Endothelial cell of umbilical vein (primary cell): ENCODE measurements around the gene FAM47B. TPM values are rescaled to one million over a fixed set of nuclear protein-coding genes. Genes with fewer than 3 reads are reported as not detected.

Experiments used
- BruUV-seq: library from RNA; stranded (reverse); fragments of 400-500 nt; replicated peaks from 2 replicates; lab custom pipeline; 2021; lab: Mats Ljungman, UMichigan
- CTCF ChIA-PET: fragments of 300-600, 350-600 bp; sonication (Branson Sonifier 250); formaldehyde crosslinking; loops from one replicate; lab custom pipeline; 2021; ENCODE audit warnings: antibody characterized with exemption, inconsistent platforms; lab: Charles Lee
- POLR2A ChIA-PET: fragments of 300-600, 350-600 bp; sonication (Branson Sonifier 250); formaldehyde crosslinking; loops from one replicate; lab custom pipeline; 2021; ENCODE audit warnings: antibody characterized with exemption, inconsistent platforms; lab: Charles Lee
- DNase-seq: peaks from one replicate; pipeline ENCODE4 v3.0.0-alpha.2; 2011; ENCODE audit warnings: low read depth, low spot score
- FAIRE-seq: peaks from 2 replicates; lab custom pipeline; 2011; peaks lifted over from hg19 to GRCh38; lab: Jason Lieb, UNC
- H2AFZ ChIP-seq: 2 replicates; pipeline ENCODE4 v1.6.0; 2012; ENCODE audit warnings: low read depth, low read length, control low read depth, inconsistent platforms
- H3K27ac ChIP-seq: 2 replicates; pipeline ENCODE4 v1.5.1; 2011; ENCODE audit warnings: low read depth, mild to moderate bottlenecking, control low read depth, low read length, moderate library complexity; ENCODE audit not compliant: insufficient read depth
- H3K27me3 ChIP-seq, 2 experiments: 2 replicates each; pipeline versions ENCODE4 v1.6.0 to v1.6.1; 2011; ENCODE audit warnings: low read length in 2 of 2, mixed read lengths in 1 of 2; ENCODE audit not compliant: control insufficient read depth in 2 of 2, insufficient read depth in 2 of 2
- H3K36me3 ChIP-seq, 2 experiments: 2 replicates in 1 of 2; 3 replicates in 1 of 2; pipeline ENCODE4 v1.5.1; 2011; ENCODE audit warnings: low read length in 2 of 2, mild to moderate bottlenecking in 1 of 2, moderate library complexity in 1 of 2; ENCODE audit not compliant: control insufficient read depth in 2 of 2, insufficient read depth in 2 of 2; ENCODE audit errors: extremely low read depth in 1 of 2
- H3K4me1 ChIP-seq: 3 replicates; pipeline ENCODE4 v1.5.1; 2011; ENCODE audit warnings: mild to moderate bottlenecking, low read length; ENCODE audit not compliant: control insufficient read depth, insufficient read depth; ENCODE audit errors: extremely low read depth
- H3K4me2 ChIP-seq: 2 replicates; pipeline ENCODE4 v1.6.1; 2011; ENCODE audit warnings: low read length, control low read depth, mixed read lengths; ENCODE audit not compliant: insufficient read depth
- H3K4me3 ChIP-seq, 3 experiments: fragments of 200-600 bp in 1 of 3; sonication (generic), shearing (Covaris generic) in 1 of 3; replicated peaks in 1 of 3; 2 replicates each; pipeline ENCODE4 v1.5.1; 2011 to 2016; ENCODE audit warnings: control low read depth in 3 of 3, low read length in 3 of 3, mild to moderate bottlenecking in 2 of 3, inconsistent platforms in 1 of 3, low read depth in 1 of 3, moderate library complexity in 1 of 3; ENCODE audit not compliant: insufficient read depth in 1 of 3
- H3K79me2 ChIP-seq: 2 replicates; pipeline ENCODE4 v1.6.0; 2012; ENCODE audit warnings: low read length, inconsistent platforms; ENCODE audit not compliant: control insufficient read depth, insufficient read depth
- H3K9ac ChIP-seq: replicated peaks from 2 replicates; pipeline ENCODE3; 2011; ENCODE audit warnings: low read length, control low read depth; ENCODE audit not compliant: insufficient read depth; ENCODE audit errors: extremely low read depth
- H3K9me1 ChIP-seq: replicated peaks from 3 replicates; pipeline ENCODE4 v1.6.0; 2011; ENCODE audit warnings: mild to moderate bottlenecking, low read length; ENCODE audit not compliant: control insufficient read depth, insufficient read depth; ENCODE audit errors: extremely low read depth
- H3K9me3 ChIP-seq: replicated peaks from 2 replicates; pipeline ENCODE4 v1.5.1; 2012; ENCODE audit warnings: low read length, inconsistent platforms; ENCODE audit not compliant: control insufficient read depth, insufficient read depth
- H4K20me1 ChIP-seq: replicated peaks from 2 replicates; pipeline ENCODE3; 2011; ENCODE audit warnings: mild to moderate bottlenecking, low read length; ENCODE audit not compliant: control insufficient read depth, insufficient read depth; ENCODE audit errors: extremely low read depth
- EZH2 ChIP-seq: IDR thresholded peaks from 2 replicates; pipeline ENCODE4 v1.6.1; 2012; ENCODE audit warnings: borderline replicate concordance, low read depth, mild to moderate bottlenecking, moderate library complexity, low read length, inconsistent platforms; ENCODE audit not compliant: severe bottlenecking
- FOS ChIP-seq: IDR thresholded peaks from 2 replicates; pipeline ENCODE4 v1.6.1; 2011; ENCODE audit warnings: mild to moderate bottlenecking, low read length, moderate library complexity, borderline replicate concordance; ENCODE audit not compliant: insufficient read depth
- GATA2 ChIP-seq: IDR thresholded peaks from 2 replicates; pipeline ENCODE4 v1.7.0; 2011; ENCODE audit warnings: low read depth, mild to moderate bottlenecking, moderate library complexity, mixed read lengths, low read length; ENCODE audit not compliant: insufficient read length, insufficient read depth
- JUN ChIP-seq: IDR thresholded peaks from 2 replicates; pipeline ENCODE4 v1.6.1; 2011; ENCODE audit warnings: borderline replicate concordance, low read depth; ENCODE audit not compliant: insufficient read length, insufficient read depth
- MYC ChIP-seq: IDR thresholded peaks from one replicate; pipeline ENCODE4 v1.6.1; 2011; ENCODE audit warnings: mild to moderate bottlenecking, low read depth, low read length
- POLR2A ChIP-seq: IDR thresholded peaks from 2 replicates; pipeline ENCODE4 v1.6.1; 2012; ENCODE audit warnings: low read depth, mild to moderate bottlenecking, control low read depth, low read length
- POLR2AphosphoS5 ChIP-seq: IDR thresholded peaks from 2 replicates; pipeline ENCODE4 v1.6.1; 2012; ENCODE audit warnings: low read depth, mild to moderate bottlenecking, control low read depth, low read length, moderate library complexity; ENCODE audit not compliant: insufficient read depth
- dilution Hi-C: fragments of 300-500 bp; cut with MboI; formaldehyde crosslinking; loops from one replicate; pipeline ENCODE4 v1.15.0; 2019; ENCODE audit warnings: low sequenced_read_pairs; ENCODE audit not compliant: extremely low pct_ligation_motif_present
- intact Hi-C: fragments of 100-400 bp; cut with micrococcal nuclease; formaldehyde crosslinking; loops from one replicate; pipeline ENCODE4 v1.10.0; 2022
- polyA plus RNA-seq, 4 experiments: library from polyadenylated mRNA; depleted of rRNA in 3 of 4; stranded (reverse) in 3 of 4; unstranded in 1 of 4; fragments of >200 nt; gene quantifications; 2 replicates each; pipeline versions ENCODE4 v1.2.1 to v1.2.3, GENCODE V29; 2011 to 2012; ENCODE audit warnings: missing spikeins in 1 of 4
- total RNA-seq: library from RNA; stranded (reverse); gene quantifications from 2 replicates; pipeline ENCODE4 v1.2.3, GENCODE V29; 2021
- TF ChIP-seq, protein P1 (sequence below): IDR thresholded peaks from 2 replicates; pipeline ENCODE4 v1.6.1; 2011; ENCODE audit not compliant: insufficient read depth, insufficient read length
- TF ChIP-seq, protein P2 (sequence below), 2 donors: IDR thresholded peaks; 1 replicate in 1 of 2; 2 replicates in 1 of 2; pipeline ENCODE4 v1.5.1; 2011; ENCODE audit warnings: low read length in 2 of 2, mild to moderate bottlenecking in 2 of 2, moderate library complexity in 2 of 2, control low read depth in 1 of 2, inconsistent platforms in 1 of 2, low read depth in 1 of 2; ENCODE audit not compliant: insufficient read depth in 1 of 2; ENCODE audit errors: extremely low read depth in 1 of 2

The FAM47B gene
- total and polyA plus RNA-seq, 2 donors (not counting 3 experiments of a cell fraction or from before 2014, with no cell fraction given), result not detected

DNA sequence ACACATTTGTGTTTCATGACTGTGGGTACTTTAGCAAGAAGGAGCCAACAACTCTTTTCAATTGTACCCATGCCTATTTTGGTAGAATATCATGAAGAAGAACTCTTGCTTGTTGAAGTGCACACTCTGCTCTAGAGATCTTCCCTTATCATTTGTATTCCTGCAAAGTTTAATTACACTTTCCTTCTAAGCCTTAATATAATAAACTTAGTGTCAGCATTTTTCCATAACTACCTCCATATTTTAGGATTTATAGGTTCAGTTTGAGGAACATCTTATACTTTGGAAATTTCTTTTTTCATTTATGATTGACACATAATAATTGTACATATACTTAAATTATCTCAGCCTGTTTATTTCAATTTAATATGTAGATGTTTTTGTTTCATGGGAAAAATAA, 19.1 kb downstream of the FAM47B start:
- no peak for TF ChIP-seq GATA2
- no peak for TF ChIP-seq POLR2AphosphoS5
- no peak for TF ChIP-seq FOS
- TF ChIP-seq, protein P1, sequence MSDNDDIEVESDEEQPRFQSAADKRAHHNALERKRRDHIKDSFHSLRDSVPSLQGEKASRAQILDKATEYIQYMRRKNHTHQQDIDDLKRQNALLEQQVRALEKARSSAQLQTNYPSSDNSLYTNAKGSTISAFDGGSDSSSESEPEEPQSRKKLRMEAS, result no peak
- TF ChIP-seq MYC, result no peak
- no peak for TF ChIP-seq POLR2A
- TF ChIP-seq EZH2, result no peak
- no peak for TF ChIP-seq JUN
- TF ChIP-seq, protein P2, sequence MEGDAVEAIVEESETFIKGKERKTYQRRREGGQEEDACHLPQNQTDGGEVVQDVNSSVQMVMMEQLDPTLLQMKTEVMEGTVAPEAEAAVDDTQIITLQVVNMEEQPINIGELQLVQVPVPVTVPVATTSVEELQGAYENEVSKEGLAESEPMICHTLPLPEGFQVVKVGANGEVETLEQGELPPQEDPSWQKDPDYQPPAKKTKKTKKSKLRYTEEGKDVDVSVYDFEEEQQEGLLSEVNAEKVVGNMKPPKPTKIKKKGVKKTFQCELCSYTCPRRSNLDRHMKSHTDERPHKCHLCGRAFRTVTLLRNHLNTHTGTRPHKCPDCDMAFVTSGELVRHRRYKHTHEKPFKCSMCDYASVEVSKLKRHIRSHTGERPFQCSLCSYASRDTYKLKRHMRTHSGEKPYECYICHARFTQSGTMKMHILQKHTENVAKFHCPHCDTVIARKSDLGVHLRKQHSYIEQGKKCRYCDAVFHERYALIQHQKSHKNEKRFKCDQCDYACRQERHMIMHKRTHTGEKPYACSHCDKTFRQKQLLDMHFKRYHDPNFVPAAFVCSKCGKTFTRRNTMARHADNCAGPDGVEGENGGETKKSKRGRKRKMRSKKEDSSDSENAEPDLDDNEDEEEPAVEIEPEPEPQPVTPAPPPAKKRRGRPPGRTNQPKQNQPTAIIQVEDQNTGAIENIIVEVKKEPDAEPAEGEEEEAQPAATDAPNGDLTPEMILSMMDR (IDR thresholded peaks at IDR 0.05; ENCODE audit: extremely low read depth in 1 of 2, insufficient read depth in 1 of 2, low read depth in 1 of 2, low read length in 2 of 2), result no peak
- FAIRE-seq (no peak), DNase-seq (no peak)
- Histone ChIP-seq H3K9me3 (no peaks in the 10 kb centered on the region), H4K20me1 (no peaks in the 10 kb centered on the region), H3K9me1 (no peaks in the 10 kb centered on the region), H3K4me2 (no peak overlapping the region), H3K79me2 (no peaks in the 10 kb centered on the region), H3K9ac (no peak overlapping the region), H3K27ac (no peak overlapping the region), H3K4me3 (no peak overlapping the region), H3K36me3 (no peaks in the 10 kb centered on the region), H3K4me1 (peaks cover 10% of the 10 kb centered on the region), H3K27me3 (no peaks in the 10 kb centered on the region), H2AFZ (no peak overlapping the region)
- ChIA-PET POLR2A (no interaction called here), CTCF (no interaction called here)
- no TSS peak for BruUV-seq
- dilution Hi-C loops, result no loop called here
- intact Hi-C loops, result no loop called here
